T47D (cell line): ENCODE data around the gene KCNMA1.

Experiments used
- DNase-seq, 2 experiments: peaks; one replicate each; pipeline versions ENCODE4 v3.0.0 to v3.0.0-alpha.2; 2011 to 2012; ENCODE audit warnings: low read depth in 1 of 2, low spot score in 1 of 2
- JUND ChIP-seq: IDR thresholded peaks from 2 replicates; pipeline ENCODE4 v1.6.1; 2012; ENCODE audit warnings: low read depth
- in situ Hi-C: cut with HindIII; loops from 2 replicates; pipeline ENCODE4 v1.10.0; 2016; ENCODE audit warnings: low sequenced_read_pairs, low pct_unique_long_range_greater_than_20kb

Gene KCNMA1

GRCh38 chr10:76954838-76955237, 682.8 kb downstream of the KCNMA1 start:
- no peak for TF ChIP-seq JUND
- no peak for DNase-seq
- in situ Hi-C loops: no loop called here

GRCh38 chr10:76950354-76950753, 687.3 kb downstream of the KCNMA1 start:
- DNase-seq: no peak
- in situ Hi-C loops: no loop called here

GRCh38 chr10:76946270-76946669, 691.3 kb downstream of the KCNMA1 start:
- no peak for DNase-seq
- TF ChIP-seq JUND: no peak
- in situ Hi-C loops: no loop called here

More at GRCh38 chr10:76950354-76950753, 687.3 kb downstream of the KCNMA1 start:
- TF ChIP-seq JUND: no peak

GRCh38 chr10:76945166-76945565, 692.4 kb downstream of the KCNMA1 start:
- TF ChIP-seq JUND: no peak
- in situ Hi-C loops: no loop called here
- DNase-seq: no peak

GRCh38 chr10:76944640-76945039, 693.0 kb downstream of the KCNMA1 start:
- DNase-seq: no peak
- no peak for TF ChIP-seq JUND
- in situ Hi-C loops: no loop called here

- in situ Hi-C loops: no loop called here
- DNase-seq: no peak
- no peak for TF ChIP-seq JUND
These were observed 694.8 kb downstream of the KCNMA1 start for GRCh38 chr10:76942628-76943416.

GRCh38 chr10:76939933-76940468, 697.6 kb downstream of the KCNMA1 start:
- no peak for TF ChIP-seq JUND
- DNase-seq: no peak
- in situ Hi-C loops: no loop called here

GRCh38 chr10:76937181-76937600, 700.4 kb downstream of the KCNMA1 start:
- TF ChIP-seq JUND: no peak
- DNase-seq: no peak
- in situ Hi-C loops: no loop called here

GRCh38 chr10:76935941-76936613, 701.5 kb downstream of the KCNMA1 start:
- in situ Hi-C loops: no loop called here
- DNase-seq: no peak
- no peak for TF ChIP-seq JUND

- in situ Hi-C loops: no loop called here
- TF ChIP-seq JUND: no peak
- no peak for DNase-seq
These were observed 709.0 kb downstream of the KCNMA1 start for GRCh38 chr10:76928565-76928964.

GRCh38 chr10:76925636-76926405, 711.8 kb downstream of the KCNMA1 start:
- TF ChIP-seq JUND: no peak
- no peak for DNase-seq
- in situ Hi-C loops: no loop called here

- DNase-seq: no peak
- in situ Hi-C loops: no loop called here
- TF ChIP-seq JUND: no peak
These were observed 714.9 kb downstream of the KCNMA1 start for GRCh38 chr10:76922666-76923065.
